Testis (tissue), 2 donors: ENCODE results near the gene ATF7.

Experiments
- POLR2A ChIP-seq: fragments of 450-650 bp; IDR thresholded peaks from one replicate; pipeline ENCODE4 v1.6.1; 2017; ENCODE audit warnings: antibody characterized with exemption, mild to moderate bottlenecking, moderate library complexity
- TF ChIP-seq, protein P1 (sequence below), 3 experiments: fragments of 450-650 bp in 2 of 3; fragments of 200-600 bp in 1 of 3; sonication (generic) in 1 of 3; IDR thresholded peaks; one replicate each; pipeline ENCODE4 v1.5.1; 2016 to 2019; ENCODE audit warnings: antibody characterized with exemption in 3 of 3, mild to moderate bottlenecking in 2 of 3, moderate library complexity in 1 of 3

- TF ChIP-seq POLR2A = no peak
- TF ChIP-seq, protein P1, sequence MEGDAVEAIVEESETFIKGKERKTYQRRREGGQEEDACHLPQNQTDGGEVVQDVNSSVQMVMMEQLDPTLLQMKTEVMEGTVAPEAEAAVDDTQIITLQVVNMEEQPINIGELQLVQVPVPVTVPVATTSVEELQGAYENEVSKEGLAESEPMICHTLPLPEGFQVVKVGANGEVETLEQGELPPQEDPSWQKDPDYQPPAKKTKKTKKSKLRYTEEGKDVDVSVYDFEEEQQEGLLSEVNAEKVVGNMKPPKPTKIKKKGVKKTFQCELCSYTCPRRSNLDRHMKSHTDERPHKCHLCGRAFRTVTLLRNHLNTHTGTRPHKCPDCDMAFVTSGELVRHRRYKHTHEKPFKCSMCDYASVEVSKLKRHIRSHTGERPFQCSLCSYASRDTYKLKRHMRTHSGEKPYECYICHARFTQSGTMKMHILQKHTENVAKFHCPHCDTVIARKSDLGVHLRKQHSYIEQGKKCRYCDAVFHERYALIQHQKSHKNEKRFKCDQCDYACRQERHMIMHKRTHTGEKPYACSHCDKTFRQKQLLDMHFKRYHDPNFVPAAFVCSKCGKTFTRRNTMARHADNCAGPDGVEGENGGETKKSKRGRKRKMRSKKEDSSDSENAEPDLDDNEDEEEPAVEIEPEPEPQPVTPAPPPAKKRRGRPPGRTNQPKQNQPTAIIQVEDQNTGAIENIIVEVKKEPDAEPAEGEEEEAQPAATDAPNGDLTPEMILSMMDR (IDR thresholded peaks at IDR 0.05) = no peak
Observed at GRCh38 chr12:53600490-53601295, 25.5 kb downstream of the ATF7 start.
